ENCODE results near the gene FRMD4B. TPM values are rescaled to one million over a fixed set of nuclear protein-coding genes. Genes with fewer than 3 reads are reported as not detected.

Gene FRMD4B
- total RNA-seq, 1 donor from 2014 or later, result 31.3 TPM

- peak; percentile 99 for DNase-seq (ENCODE audit: low read depth)
- TF ChIP-seq CTCF (IDR thresholded peaks at IDR 0.05; ENCODE audit: insufficient read depth, low read length, severe bottlenecking), result no peak
- no peak for FAIRE-seq
- H3K36me3 ChIP-seq (ENCODE audit: control insufficient read depth, insufficient read depth, low read length), result no peaks in the 10 kb centered on the region
- no peaks in the 10 kb centered on the region for H3K27me3 ChIP-seq (ENCODE audit: control insufficient read depth, insufficient read depth, low read length)
- H3K4me3 ChIP-seq (ENCODE audit: low read depth, low read length), result no peak overlapping the region
Measured at GRCh38 chr3:69212411-69213160, 173.3 kb downstream of the FRMD4B start.

GRCh38 chr3:69210068-69210730 lies 175.7 kb downstream of the FRMD4B start:
- DNase-seq (ENCODE audit: low read depth), result no peak
- Histone ChIP-seq H3K36me3 (ENCODE audit: control insufficient read depth, insufficient read depth, low read length) (no peaks in the 10 kb centered on the region), H3K27me3 (ENCODE audit: control insufficient read depth, insufficient read depth, low read length) (no peaks in the 10 kb centered on the region), H3K4me3 (ENCODE audit: low read depth, low read length) (no peak overlapping the region)
- no peak for FAIRE-seq
- no peak for TF ChIP-seq CTCF (IDR thresholded peaks at IDR 0.05; ENCODE audit: insufficient read depth, low read length, severe bottlenecking)

- FAIRE-seq, result no peak
- TF ChIP-seq CTCF (IDR thresholded peaks at IDR 0.05; ENCODE audit: insufficient read depth, low read length, severe bottlenecking), result no peak
- no peaks in the 10 kb centered on the region for H3K27me3 ChIP-seq (ENCODE audit: control insufficient read depth, insufficient read depth, low read length)
- DNase-seq (ENCODE audit: low read depth), result peak; percentile 37
- no peak overlapping the region for H3K4me3 ChIP-seq (ENCODE audit: low read depth, low read length)
- no peaks in the 10 kb centered on the region for H3K36me3 ChIP-seq (ENCODE audit: control insufficient read depth, insufficient read depth, low read length)
Measured at GRCh38 chr3:69209413-69209812, 176.5 kb downstream of the FRMD4B start.

- Histone ChIP-seq H3K4me3 (ENCODE audit: low read depth, low read length) (no peak overlapping the region), H3K36me3 (ENCODE audit: control insufficient read depth, insufficient read depth, low read length) (no peaks in the 10 kb centered on the region), H3K27me3 (ENCODE audit: control insufficient read depth, insufficient read depth, low read length) (no peaks in the 10 kb centered on the region)
- FAIRE-seq (no peak), DNase-seq (ENCODE audit: low read depth) (no peak)
- TF ChIP-seq CTCF (IDR thresholded peaks at IDR 0.05; ENCODE audit: insufficient read depth, low read length, severe bottlenecking), result no peak
Measured at GRCh38 chr3:69207031-69207430, 178.9 kb downstream of the FRMD4B start.

GRCh38 chr3:69205385-69205784 lies 180.5 kb downstream of the FRMD4B start:
- no peak for TF ChIP-seq CTCF (IDR thresholded peaks at IDR 0.05; ENCODE audit: insufficient read depth, low read length, severe bottlenecking)
- Histone ChIP-seq H3K36me3 (ENCODE audit: control insufficient read depth, insufficient read depth, low read length) (no peaks in the 10 kb centered on the region), H3K4me3 (ENCODE audit: low read depth, low read length) (no peak overlapping the region), H3K27me3 (ENCODE audit: control insufficient read depth, insufficient read depth, low read length) (no peaks in the 10 kb centered on the region)
- FAIRE-seq, result no peak
- DNase-seq (ENCODE audit: low read depth), result no peak

Data from bronchial epithelial cell (primary cell).